Endothelial cell of umbilical vein (primary cell): ENCODE data around the gene PTPRD. TPM values are rescaled to one million over a fixed set of nuclear protein-coding genes. Genes with fewer than 3 reads are reported as not detected.

Source experiments
- BruUV-seq: library from RNA; stranded (reverse); fragments of 400-500 nt; replicated peaks from 2 replicates; lab custom pipeline; 2021; lab: Mats Ljungman, UMichigan
- CTCF ChIA-PET: fragments of 300-600, 350-600 bp; sonication (Branson Sonifier 250); formaldehyde crosslinking; loops from one replicate; lab custom pipeline; 2021; ENCODE audit warnings: antibody characterized with exemption, inconsistent platforms; lab: Charles Lee
- POLR2A ChIA-PET: fragments of 300-600, 350-600 bp; sonication (Branson Sonifier 250); formaldehyde crosslinking; loops from one replicate; lab custom pipeline; 2021; ENCODE audit warnings: antibody characterized with exemption, inconsistent platforms; lab: Charles Lee
- DNase-seq: peaks from one replicate; pipeline ENCODE4 v3.0.0-alpha.2; 2011; ENCODE audit warnings: low read depth, low spot score
- FAIRE-seq: peaks from 2 replicates; lab custom pipeline; 2011; peaks lifted over from hg19 to GRCh38; lab: Jason Lieb, UNC
- H2AFZ ChIP-seq: 2 replicates; pipeline ENCODE4 v1.6.0; 2012; ENCODE audit warnings: low read depth, low read length, control low read depth, inconsistent platforms
- H3K27ac ChIP-seq: 2 replicates; pipeline ENCODE4 v1.5.1; 2011; ENCODE audit warnings: low read depth, mild to moderate bottlenecking, control low read depth, low read length, moderate library complexity; ENCODE audit not compliant: insufficient read depth
- H3K27me3 ChIP-seq, 2 experiments: 2 replicates each; pipeline versions ENCODE4 v1.6.0 to v1.6.1; 2011; ENCODE audit warnings: low read length in 2 of 2, mixed read lengths in 1 of 2; ENCODE audit not compliant: control insufficient read depth in 2 of 2, insufficient read depth in 2 of 2
- H3K36me3 ChIP-seq, 2 experiments: 2 replicates in 1 of 2; 3 replicates in 1 of 2; pipeline ENCODE4 v1.5.1; 2011; ENCODE audit warnings: low read length in 2 of 2, mild to moderate bottlenecking in 1 of 2, moderate library complexity in 1 of 2; ENCODE audit not compliant: control insufficient read depth in 2 of 2, insufficient read depth in 2 of 2; ENCODE audit errors: extremely low read depth in 1 of 2
- H3K4me1 ChIP-seq: 3 replicates; pipeline ENCODE4 v1.5.1; 2011; ENCODE audit warnings: mild to moderate bottlenecking, low read length; ENCODE audit not compliant: control insufficient read depth, insufficient read depth; ENCODE audit errors: extremely low read depth
- H3K4me2 ChIP-seq: 2 replicates; pipeline ENCODE4 v1.6.1; 2011; ENCODE audit warnings: low read length, control low read depth, mixed read lengths; ENCODE audit not compliant: insufficient read depth
- H3K4me3 ChIP-seq, 3 experiments: fragments of 200-600 bp in 1 of 3; sonication (generic), shearing (Covaris generic) in 1 of 3; replicated peaks in 1 of 3; 2 replicates each; pipeline ENCODE4 v1.5.1; 2011 to 2016; ENCODE audit warnings: control low read depth in 3 of 3, low read length in 3 of 3, mild to moderate bottlenecking in 2 of 3, inconsistent platforms in 1 of 3, low read depth in 1 of 3, moderate library complexity in 1 of 3; ENCODE audit not compliant: insufficient read depth in 1 of 3
- H3K79me2 ChIP-seq: 2 replicates; pipeline ENCODE4 v1.6.0; 2012; ENCODE audit warnings: low read length, inconsistent platforms; ENCODE audit not compliant: control insufficient read depth, insufficient read depth
- H3K9ac ChIP-seq: replicated peaks from 2 replicates; pipeline ENCODE3; 2011; ENCODE audit warnings: low read length, control low read depth; ENCODE audit not compliant: insufficient read depth; ENCODE audit errors: extremely low read depth
- H3K9me1 ChIP-seq: replicated peaks from 3 replicates; pipeline ENCODE4 v1.6.0; 2011; ENCODE audit warnings: mild to moderate bottlenecking, low read length; ENCODE audit not compliant: control insufficient read depth, insufficient read depth; ENCODE audit errors: extremely low read depth
- H3K9me3 ChIP-seq: replicated peaks from 2 replicates; pipeline ENCODE4 v1.5.1; 2012; ENCODE audit warnings: low read length, inconsistent platforms; ENCODE audit not compliant: control insufficient read depth, insufficient read depth
- H4K20me1 ChIP-seq: replicated peaks from 2 replicates; pipeline ENCODE3; 2011; ENCODE audit warnings: mild to moderate bottlenecking, low read length; ENCODE audit not compliant: control insufficient read depth, insufficient read depth; ENCODE audit errors: extremely low read depth
- CTCF ChIP-seq, 2 donors: IDR thresholded peaks; 1 replicate in 1 of 2; 2 replicates in 1 of 2; pipeline ENCODE4 v1.5.1; 2011; ENCODE audit warnings: low read length in 2 of 2, mild to moderate bottlenecking in 2 of 2, moderate library complexity in 2 of 2, control low read depth in 1 of 2, inconsistent platforms in 1 of 2, low read depth in 1 of 2; ENCODE audit not compliant: insufficient read depth in 1 of 2; ENCODE audit errors: extremely low read depth in 1 of 2
- EZH2 ChIP-seq: IDR thresholded peaks from 2 replicates; pipeline ENCODE4 v1.6.1; 2012; ENCODE audit warnings: borderline replicate concordance, low read depth, mild to moderate bottlenecking, moderate library complexity, low read length, inconsistent platforms; ENCODE audit not compliant: severe bottlenecking
- FOS ChIP-seq: IDR thresholded peaks from 2 replicates; pipeline ENCODE4 v1.6.1; 2011; ENCODE audit warnings: mild to moderate bottlenecking, low read length, moderate library complexity, borderline replicate concordance; ENCODE audit not compliant: insufficient read depth
- GATA2 ChIP-seq: IDR thresholded peaks from 2 replicates; pipeline ENCODE4 v1.7.0; 2011; ENCODE audit warnings: low read depth, mild to moderate bottlenecking, moderate library complexity, mixed read lengths, low read length; ENCODE audit not compliant: insufficient read length, insufficient read depth
- JUN ChIP-seq: IDR thresholded peaks from 2 replicates; pipeline ENCODE4 v1.6.1; 2011; ENCODE audit warnings: borderline replicate concordance, low read depth; ENCODE audit not compliant: insufficient read length, insufficient read depth
- MYC ChIP-seq: IDR thresholded peaks from one replicate; pipeline ENCODE4 v1.6.1; 2011; ENCODE audit warnings: mild to moderate bottlenecking, low read depth, low read length
- POLR2A ChIP-seq: IDR thresholded peaks from 2 replicates; pipeline ENCODE4 v1.6.1; 2012; ENCODE audit warnings: low read depth, mild to moderate bottlenecking, control low read depth, low read length
- POLR2AphosphoS5 ChIP-seq: IDR thresholded peaks from 2 replicates; pipeline ENCODE4 v1.6.1; 2012; ENCODE audit warnings: low read depth, mild to moderate bottlenecking, control low read depth, low read length, moderate library complexity; ENCODE audit not compliant: insufficient read depth
- dilution Hi-C: fragments of 300-500 bp; cut with MboI; formaldehyde crosslinking; loops from one replicate; pipeline ENCODE4 v1.15.0; 2019; ENCODE audit warnings: low sequenced_read_pairs; ENCODE audit not compliant: extremely low pct_ligation_motif_present
- intact Hi-C: fragments of 100-400 bp; cut with micrococcal nuclease; formaldehyde crosslinking; loops from one replicate; pipeline ENCODE4 v1.10.0; 2022
- polyA plus RNA-seq, 4 experiments: library from polyadenylated mRNA; depleted of rRNA in 3 of 4; stranded (reverse) in 3 of 4; unstranded in 1 of 4; fragments of >200 nt; gene quantifications; 2 replicates each; pipeline versions ENCODE4 v1.2.1 to v1.2.3, GENCODE V29; 2011 to 2012; ENCODE audit warnings: missing spikeins in 1 of 4
- total RNA-seq: library from RNA; stranded (reverse); gene quantifications from 2 replicates; pipeline ENCODE4 v1.2.3, GENCODE V29; 2021
- TF ChIP-seq, protein P1 (sequence below): IDR thresholded peaks from 2 replicates; pipeline ENCODE4 v1.6.1; 2011; ENCODE audit not compliant: insufficient read depth, insufficient read length

Gene PTPRD
- total and polyA plus RNA-seq, 2 donors (not counting 3 experiments of a cell fraction or from before 2014, with no cell fraction given), result 5.5 to 5.7 TPM

DNA sequence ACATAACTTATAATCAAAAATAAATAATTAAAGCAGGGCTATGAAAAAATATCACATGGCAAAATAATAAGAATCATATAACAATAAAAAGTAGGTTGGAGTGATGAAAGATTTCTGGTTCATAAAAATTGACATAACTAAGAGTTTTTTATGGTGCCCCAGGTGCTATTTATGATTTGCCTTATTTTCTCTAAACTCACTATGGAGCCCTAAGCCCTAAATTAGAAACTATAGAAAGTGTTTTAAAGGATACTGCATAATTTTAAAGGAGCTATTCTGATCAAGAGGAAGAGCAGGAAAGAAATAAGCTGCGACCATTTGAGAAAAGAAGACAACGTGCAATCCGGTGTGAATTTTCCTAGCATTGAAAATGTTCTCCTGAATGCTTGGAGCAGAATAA lies 2178.2 kb downstream of the PTPRD start:
- ChIA-PET CTCF (no interaction called here), POLR2A (no interaction called here)
- dilution Hi-C loops, result no loop called here
- no TSS peak for BruUV-seq
- H2AFZ ChIP-seq, result no peak overlapping the region
- no peak for TF ChIP-seq EZH2
- no peak for TF ChIP-seq POLR2A
- no peak for TF ChIP-seq GATA2
- TF ChIP-seq, protein P1, sequence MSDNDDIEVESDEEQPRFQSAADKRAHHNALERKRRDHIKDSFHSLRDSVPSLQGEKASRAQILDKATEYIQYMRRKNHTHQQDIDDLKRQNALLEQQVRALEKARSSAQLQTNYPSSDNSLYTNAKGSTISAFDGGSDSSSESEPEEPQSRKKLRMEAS, result no peak
- TF ChIP-seq FOS, result no peak
- no peak for TF ChIP-seq JUN
- TF ChIP-seq POLR2AphosphoS5, result no peak
- no peak for TF ChIP-seq CTCF (IDR thresholded peaks at IDR 0.05; ENCODE audit: extremely low read depth in 1 of 2, insufficient read depth in 1 of 2, low read depth in 1 of 2, low read length in 2 of 2)
- no peak for TF ChIP-seq MYC
- no peaks in the 10 kb centered on the region for H3K9me1 ChIP-seq
- H3K4me1 ChIP-seq, result peaks cover 9% of the 10 kb centered on the region
- no peak overlapping the region for H3K9ac ChIP-seq
- no peaks in the 10 kb centered on the region for H3K79me2 ChIP-seq
- H3K27ac ChIP-seq, result no peak overlapping the region
- no peaks in the 10 kb centered on the region for H3K36me3 ChIP-seq
- DNase-seq (no peak), FAIRE-seq (no peak)
- no peak overlapping the region for H3K4me2 ChIP-seq
- intact Hi-C loops, result no loop called here
- H3K27me3 ChIP-seq, result no peaks in the 10 kb centered on the region
- no peaks in the 10 kb centered on the region for H3K9me3 ChIP-seq
- no peaks in the 10 kb centered on the region for H4K20me1 ChIP-seq
- no peak overlapping the region for H3K4me3 ChIP-seq
